NCI-H2196 (cell line): ENCODE data around the gene METTL24.
A peak's percentile ranks its signal among the peaks of the same experiment; 100 is the strongest.

Experiments used
- DNase-seq: peaks from one replicate; lab custom pipeline; 2025; ENCODE audit not compliant: unreplicated experiment; lab: John Stamatoyannopoulos, UW

Gene METTL24

DNA sequence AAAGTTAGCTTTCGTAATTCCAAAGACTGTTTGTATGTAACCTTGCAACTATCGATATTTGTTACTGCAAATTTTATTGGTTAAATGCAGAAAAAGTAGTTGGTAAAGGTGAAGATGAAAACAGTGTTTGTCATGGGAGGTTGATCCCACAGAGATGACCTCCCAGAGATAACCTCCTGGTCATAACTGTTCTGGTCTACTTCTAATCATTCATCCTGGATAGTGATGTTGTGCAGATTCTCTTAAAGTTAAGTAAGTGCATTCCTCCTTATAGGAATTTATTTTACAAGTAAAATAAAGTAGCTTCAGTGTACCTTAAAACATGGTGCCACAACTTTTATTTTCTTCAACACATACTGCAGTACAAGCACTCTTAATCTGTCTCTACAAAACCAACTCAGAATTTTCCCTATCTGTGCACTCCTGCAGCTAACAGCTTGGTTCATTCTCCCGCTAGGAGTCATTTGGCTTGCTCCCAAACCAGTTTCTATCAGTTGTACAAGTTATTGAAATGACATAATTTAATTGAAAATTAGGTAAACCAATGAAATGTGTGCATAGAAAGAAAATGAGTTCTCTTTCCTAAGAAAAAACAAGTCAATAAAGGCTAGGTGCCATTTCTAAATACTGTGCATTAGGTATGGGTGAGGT lies 19.2 kb downstream of the METTL24 start:
- DNase-seq: no peak

DNA sequence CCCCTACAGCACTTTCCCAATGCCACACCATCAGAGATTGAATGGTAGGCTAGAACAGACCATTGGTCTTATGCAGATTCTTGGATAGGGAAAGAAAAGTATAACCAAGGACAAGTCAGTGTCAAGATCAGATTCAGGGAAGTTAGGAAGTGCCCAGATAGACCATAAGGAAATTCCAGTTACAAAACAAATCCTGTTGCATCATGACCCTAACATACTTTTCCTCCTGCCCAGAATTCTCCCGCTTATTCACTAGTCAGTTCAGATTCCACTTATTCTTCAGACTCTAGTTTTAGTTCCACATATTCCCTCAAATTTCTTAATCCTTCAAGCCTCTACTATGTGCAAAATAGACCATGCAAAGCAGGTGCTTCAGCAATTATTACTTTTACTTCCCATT lies 20.7 kb downstream of the METTL24 start:
- DNase-seq: no peak

DNA sequence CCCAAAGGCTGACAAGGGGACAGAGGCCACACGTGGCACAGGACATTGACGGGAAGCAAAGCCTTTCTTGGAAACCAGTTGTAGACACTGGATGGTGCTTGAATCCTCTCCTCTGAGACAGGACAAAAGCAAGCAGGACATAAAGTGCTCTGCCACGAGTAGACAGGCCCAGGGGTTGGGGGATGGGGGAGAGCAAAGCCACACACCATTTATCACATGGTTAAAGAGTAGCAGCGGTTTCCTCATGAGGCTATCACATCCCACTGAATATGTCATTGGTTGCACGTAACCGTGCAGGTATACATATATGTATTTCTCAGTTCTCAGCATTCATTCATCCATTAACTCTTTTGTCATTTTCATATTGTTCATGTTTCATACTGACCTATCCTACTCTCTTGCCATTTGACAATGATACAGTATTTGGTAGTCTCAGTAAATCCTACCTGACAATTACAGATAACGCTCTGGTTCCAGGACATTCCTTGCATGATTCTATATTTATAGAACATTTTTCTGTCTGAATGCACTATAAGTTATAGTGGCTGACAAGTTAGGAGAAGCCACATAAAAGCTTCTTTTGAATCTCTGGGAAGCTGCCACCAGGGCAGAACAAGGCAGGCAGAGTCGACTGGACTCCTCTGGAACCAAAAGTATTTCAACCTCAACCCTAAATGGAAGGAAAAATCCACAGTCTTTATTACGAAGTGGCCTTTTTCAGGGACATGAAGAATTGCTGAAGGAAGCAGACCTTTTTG lies 23.5 kb downstream of the METTL24 start:
- no peak for DNase-seq

DNA sequence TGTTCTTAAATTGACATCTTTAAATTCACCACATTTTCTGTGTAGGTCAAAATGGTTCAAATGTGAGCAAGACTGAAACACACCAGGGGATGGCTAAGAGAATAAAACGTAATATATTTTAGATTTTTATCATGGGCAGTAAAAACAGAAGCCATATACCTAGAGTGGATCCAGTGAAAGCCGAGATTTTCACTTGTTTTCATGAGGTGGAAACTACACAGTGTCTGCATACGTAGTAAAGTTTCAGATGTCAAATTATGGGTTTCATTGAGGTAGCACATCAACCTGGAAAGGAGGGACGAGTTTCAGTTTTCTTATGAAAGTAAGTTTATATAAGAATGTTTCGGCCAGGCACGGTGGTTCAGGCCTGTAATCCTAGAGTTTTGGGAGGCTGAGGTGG lies 25.9 kb downstream of the METTL24 start:
- no peak for DNase-seq

DNA sequence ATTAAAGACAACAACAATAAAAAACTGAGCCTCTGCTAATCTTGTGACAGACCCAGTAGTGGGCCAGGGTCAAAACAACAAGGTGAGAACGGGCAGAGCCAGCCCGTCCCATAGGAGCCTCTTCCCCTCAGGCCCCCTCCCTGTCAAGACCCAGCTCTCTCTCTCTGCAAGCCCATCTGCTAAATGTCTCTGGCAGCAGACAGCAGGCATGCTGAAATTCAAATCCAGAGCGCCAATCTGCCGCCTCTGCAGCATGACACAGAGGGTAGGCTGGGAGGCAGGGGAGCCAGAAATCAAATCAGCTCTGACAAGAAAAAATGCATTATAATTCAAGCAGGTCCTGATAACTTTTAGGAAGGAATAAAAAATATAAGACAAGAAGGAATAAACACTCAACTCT lies 26.3 kb downstream of the METTL24 start:
- no peak for DNase-seq

DNA sequence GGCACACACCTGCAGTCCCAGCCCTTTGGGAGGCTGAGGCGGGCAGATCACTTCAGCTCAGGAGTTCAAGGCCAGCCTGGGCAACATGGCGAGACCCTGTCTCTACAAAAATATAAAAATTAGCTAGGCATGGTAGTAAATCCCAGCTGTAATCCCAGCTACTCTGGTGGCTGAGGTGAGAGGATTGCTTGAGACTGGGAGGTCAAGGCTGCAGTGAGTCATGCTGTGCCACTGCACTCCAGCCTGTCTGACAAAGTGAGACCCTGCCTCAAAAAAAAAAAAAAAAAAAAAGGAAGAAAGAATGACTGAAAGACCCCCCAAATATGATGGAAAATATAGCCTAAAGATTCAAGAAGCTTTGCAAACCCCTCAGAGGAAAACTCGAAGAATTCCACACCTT lies 26.8 kb downstream of the METTL24 start:
- no peak for DNase-seq

DNA sequence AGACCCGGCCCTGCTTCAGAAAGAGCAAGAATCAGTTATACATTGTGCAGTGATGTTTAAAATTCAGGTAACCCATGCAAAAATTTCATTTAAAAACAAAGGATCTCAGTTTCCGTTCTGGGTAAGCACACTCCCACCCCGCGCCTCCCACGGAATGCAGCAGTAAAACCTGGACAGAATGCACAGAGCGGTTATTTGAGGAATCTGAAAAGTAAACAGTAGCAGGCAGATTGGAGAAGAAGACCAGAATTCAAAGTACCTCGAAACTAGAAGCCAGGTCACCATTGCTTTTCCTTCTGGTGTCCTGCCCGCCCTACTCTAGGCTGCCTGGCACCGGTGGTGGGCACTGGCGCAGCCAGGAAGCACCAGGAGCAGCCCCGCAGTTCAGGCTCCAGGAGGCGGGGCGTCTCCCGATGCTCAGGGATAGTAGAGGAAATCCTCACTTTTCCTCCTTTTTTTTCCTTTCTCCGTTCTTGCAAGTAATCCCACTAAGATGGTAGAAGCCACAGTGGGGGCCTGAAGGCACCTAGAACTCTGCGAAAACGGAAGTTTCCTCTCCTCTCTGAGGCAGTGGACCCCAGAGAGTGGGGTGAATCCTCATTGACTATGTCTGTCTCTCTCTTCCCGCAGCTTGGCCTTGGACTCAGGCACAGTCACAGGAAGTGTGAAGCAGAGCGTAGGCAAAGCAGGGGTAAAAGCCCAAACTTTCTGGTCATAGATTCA lies 28.3 kb downstream of the METTL24 start:
- no peak for DNase-seq

DNA sequence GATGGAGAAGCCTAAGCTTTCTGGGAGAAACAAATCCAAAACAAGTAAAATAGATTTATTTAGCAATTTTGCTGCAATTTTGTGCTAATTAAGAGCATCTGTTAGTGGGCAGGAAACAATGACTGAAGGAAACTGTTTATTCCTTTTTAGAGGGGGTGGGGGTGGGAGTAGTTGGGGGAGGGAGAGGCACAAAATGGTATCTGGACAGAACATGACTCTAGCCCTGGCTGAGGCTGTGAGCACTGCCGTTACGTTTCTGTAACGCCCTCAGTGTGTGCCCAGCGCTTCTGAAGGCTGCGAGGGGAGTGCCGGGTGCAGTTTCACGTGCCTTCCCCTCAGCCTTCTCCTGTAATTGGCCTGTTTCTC lies 28.8 kb downstream of the METTL24 start:
- DNase-seq: no peak

DNA sequence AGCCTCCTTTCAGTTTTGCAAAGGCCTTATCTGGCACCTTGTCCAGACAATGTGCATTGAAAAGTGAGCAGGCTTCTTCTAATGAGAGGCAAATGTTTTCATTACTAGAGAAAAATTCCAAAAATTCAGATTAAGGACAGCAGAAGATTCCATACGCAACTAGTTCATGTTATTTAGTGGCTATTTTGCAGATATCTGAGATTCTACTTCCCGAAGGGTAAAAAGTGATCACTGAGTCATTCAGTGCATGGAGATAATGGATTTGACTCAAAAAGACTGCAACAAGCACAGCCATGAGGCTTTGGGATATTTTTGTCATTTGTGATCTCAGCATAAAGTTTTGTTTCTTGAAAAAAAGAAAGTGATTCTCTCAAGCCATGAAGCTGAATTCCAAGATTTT lies 29.9 kb downstream of the METTL24 start:
- DNase-seq: no peak

DNA sequence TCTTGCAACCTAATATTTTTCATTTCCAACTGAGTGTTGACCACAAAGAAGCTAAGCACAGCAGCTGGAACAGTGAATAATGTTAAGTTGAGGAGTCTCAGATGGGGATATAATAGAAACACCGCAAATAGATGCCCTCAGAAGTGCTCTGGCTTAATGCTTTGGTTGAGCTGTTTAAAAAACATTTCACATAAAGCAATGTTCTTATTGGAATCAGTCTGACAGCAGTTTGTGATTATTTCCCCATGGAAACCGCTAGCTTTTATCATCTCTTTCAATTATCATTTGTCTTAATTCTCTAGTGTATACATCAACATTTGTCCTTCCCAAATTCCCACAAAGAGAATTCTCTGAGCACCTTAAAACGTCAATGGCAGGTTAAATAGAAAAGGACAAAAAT lies 30.8 kb downstream of the METTL24 start:
- no peak for DNase-seq

DNA sequence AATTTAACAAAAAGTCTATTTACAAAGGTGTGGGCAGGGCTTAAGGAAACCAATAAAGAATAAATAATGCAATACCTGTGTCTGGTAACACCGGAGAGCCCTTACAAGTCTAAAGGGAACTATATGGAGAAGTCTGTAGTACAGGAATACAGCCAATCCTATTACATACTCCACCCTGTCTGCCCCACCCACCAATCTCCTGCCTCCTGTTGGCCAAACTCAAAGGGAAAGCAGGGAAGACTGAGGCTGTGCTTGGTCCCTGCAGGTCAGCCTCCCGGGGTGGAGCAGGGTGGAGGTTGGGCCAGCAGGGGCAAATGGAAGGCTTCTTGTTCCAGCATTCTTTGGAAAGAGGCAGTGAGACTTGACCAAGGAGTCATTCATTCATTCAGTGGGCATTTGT lies 31.5 kb downstream of the METTL24 start:
- no peak for DNase-seq

DNA sequence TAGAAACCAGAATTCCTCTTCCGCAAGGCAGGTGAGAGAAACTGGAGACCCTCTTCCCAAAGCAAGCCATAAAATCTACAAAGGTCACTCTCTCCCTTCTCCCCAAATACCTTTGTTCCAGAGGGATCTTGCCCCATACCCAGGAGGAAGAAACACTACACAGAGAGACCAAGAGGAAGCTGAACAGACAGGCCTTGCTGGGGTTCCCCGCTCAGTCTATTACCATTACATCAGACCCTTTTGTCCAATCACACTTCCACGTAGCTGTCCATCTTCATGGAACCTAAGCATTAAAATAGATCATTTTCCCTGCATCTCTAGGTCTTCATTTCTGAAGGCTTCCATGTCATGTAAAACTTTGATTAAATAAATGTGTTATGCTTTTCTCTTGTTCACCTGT lies 32.1 kb downstream of the METTL24 start:
- no peak for DNase-seq

DNA sequence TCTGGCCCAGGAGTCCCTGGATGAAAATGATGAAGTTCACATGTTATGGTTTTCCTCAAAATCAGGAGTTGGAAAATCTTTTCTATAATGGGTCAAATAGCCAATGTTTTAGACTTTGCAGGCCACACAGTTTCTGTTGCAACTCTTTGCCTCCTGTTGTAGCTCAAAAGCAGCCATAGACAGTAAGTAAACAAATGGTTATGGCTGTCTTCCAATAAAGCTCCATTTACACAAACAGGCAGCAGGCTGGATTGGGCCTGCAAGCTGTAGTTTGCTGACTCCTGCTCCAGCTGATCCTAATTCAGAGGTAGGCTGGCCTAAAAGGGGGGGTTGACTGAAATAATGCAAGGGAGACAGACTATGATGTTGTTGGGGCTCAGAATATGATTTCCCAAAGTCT lies 33.0 kb downstream of the METTL24 start:
- DNase-seq: peak; percentile 76

DNA sequence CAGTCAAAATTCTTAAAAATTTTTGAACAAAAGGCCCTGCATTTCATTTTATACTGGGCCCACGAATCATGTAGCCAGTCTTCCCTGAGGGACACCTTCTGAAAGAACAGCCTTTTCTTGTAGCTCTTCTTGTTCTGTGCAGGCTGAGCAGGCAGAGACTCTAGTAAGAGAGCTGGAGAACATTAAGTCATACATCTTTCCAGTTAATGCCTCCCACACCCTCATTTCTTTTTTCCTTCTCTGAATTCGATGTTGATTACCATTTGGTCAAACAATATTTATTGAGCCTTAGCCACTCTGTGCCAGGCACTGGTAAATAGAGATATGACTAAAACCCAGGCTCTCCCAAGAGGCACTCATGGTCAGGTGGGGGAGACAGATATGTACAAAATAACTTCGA lies 33.6 kb downstream of the METTL24 start:
- no peak for DNase-seq

DNA sequence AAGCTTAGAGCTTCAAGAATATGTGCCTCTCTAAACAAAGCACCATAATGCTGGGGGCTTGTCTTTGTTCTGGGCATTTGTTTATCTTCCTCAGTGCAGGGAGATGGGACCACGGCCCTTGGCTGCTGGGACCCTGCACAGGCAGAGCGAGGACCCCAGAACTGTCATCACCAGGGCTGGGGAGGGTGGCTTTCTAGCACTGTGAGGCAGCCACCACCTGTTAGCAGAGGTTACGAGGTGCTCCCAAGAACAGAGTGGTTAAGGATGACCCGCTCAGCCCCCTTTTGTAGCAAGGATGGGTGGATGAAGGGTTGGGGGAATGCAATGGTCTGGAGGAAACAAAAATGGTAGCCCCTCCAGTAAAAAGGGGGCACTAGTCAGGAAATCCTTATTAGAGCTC lies 34.9 kb downstream of the METTL24 start:
- DNase-seq: no peak

DNA sequence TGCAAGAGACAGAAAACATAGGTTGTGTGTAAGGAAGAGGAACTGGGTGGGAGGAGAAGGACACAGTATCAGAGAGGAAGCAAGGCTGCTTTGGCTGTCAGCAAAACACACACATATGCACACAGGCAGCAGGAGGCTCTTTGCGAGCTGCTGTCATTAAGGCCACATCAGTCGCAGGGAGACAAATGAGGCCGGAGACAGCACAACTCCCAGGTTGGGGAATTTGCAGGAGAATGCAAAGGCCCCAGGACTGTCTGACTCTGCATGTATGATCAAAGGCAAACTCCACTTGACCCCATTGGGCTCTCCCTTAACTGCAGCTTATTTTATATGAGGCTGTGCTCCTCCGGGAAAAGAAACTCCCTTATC lies 35.3 kb downstream of the METTL24 start:
- no peak for DNase-seq

DNA sequence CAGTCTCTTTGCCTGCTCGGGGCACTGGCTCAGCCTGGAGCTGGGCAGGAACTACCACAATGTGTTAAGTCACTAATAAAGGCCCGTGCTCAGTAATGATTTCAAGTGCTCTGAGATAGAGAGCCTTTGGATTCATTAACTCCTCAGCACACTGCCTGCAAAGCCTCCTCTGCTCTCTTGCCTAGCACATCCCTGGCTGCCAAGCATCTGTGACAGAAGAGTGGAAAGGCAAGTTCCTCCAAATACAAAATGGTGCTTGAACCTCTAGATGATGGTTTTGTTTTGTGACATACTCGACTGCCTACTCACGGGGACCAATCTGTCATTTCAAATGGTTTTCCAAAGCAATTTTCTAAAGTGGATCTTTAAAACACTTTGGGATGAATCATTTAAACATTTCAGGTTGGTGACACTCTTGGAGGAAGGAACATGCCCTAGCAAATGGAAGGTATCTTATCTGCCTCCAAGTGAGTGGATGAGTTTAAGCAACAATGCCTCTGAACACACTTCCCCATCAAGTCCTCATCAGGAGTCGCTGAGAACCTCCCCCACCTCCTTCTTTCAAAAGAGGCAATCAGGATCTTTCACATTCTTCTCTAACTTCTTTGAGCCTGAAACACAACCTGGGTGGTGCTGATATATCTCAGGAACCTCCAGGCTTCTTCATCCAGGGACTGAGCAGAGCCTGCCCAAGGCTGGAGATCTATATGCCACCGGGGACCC lies 35.8 kb downstream of the METTL24 start:
- no peak for DNase-seq

DNA sequence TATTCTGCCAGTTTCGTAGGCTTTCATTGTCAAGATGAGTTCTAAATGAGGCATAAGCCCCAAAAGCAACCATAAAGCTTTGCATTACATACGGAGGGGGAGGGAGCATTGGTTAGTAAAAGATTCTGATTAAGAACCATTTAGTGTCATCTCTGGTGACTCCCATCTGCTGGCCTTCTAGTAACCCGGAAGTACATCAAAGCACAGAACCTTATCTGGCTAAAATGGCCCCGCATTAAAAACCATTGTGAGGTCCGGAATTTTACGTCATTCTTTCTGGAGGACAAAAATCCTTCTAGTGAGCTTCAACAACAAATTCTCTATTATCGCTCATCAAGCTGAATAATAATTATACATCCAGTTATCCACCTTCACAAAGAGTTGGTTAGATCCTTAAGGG lies 37.8 kb downstream of the METTL24 start:
- no peak for DNase-seq

DNA sequence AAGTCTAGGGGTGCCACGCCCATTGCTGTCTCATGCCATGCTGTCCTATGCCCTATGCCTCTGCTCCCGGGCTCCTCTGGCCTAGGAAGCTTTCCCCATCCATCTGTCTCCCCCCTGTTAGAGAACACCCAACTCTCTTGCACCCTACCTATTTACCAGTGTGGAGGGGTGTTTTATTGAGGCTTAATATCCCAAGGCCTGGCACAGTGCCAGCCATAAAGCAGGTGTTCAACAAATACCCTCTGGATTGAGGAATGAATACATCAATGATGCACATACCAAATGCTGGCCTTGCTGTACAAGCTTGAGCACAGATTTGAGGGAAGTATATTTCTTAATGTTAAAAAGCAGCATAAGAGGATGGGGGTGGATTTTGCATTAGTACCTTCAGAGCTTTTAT lies 38.3 kb downstream of the METTL24 start:
- DNase-seq: peak; percentile 3

DNA sequence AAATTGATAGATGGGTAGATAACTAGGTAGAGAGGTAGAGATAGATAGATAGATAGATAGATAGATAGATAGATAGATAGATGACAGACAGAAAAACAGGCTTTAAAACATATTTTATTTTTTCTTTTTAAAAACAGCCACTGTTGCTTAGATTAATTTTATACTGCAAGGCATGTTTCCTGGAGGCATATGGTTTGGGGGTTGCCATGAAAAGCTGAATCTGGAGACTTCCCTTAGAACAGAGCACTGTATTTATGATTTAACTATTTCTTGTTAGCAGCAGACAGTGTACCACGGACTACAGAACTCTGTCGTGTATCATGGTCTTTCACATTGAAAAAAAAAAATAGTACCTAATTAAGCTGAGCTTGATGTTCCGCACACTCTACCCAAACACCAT lies 38.8 kb downstream of the METTL24 start:
- no peak for DNase-seq

DNA sequence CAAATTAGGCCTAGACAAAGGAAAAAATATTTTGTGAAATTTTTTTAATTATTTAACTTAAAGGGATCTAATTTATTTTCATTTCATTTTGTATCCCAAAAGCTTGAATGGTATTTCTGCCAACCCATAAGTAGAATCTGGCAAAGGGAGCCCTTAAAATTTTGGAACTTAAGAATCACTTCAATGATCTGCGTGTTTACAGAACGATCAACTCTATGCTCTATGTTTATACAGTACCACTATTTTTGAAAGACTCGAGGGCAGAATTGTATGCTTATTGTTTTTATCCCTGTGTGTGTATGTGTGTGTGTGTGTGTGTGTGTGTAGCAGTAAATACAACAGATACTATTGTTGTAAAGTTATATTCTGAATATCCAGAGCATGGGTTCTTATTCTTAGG lies 39.2 kb downstream of the METTL24 start:
- DNase-seq: no peak

DNA sequence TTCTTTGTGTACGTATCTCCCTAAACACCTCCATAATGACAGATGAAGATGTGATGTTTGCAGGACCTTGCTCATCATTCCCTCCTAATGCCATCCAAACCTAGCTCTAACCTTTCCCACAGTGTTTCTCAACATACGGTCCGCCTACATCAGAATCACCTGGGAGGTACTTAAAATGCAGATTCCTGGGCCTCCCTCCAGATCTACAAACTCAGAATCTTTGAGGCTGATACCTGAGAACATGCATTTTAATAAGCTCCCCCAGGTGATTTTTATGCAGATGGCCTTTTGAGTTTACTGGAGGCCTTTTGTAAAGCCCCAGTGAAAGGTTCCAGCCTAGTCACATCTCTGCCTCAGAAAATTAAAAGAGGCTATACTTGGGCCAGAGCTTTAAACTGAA lies 40.5 kb downstream of the METTL24 start:
- no peak for DNase-seq
